Measurements from ENCODE around the gene PLA2G5. TPM values are rescaled to one million over a fixed set of nuclear protein-coding genes. Genes with fewer than 3 reads are reported as not detected.

PLA2G5 gene
- total and polyA plus RNA-seq, 2 of the 8 experiments (the other 6 are each of a cell fraction or from before 2014, with no cell fraction given), result 0.05 TPM; not detected in 1

GRCh38 chr1:20112279-20113000 is 42.4 kb downstream of the PLA2G5 start:
- Histone ChIP-seq H2AK5ac (ENCODE audit: low read depth, low read length) (no peak overlapping the region), H3K36me3 (ENCODE audit: control insufficient read depth in 2 of 4, insufficient read depth in 4 of 4, low read length in 3 of 4) (no peaks in the 10 kb centered on the region), H3K23me2 (ENCODE audit: low read depth, low read length) (no peaks in the 10 kb centered on the region), H2BK5ac (ENCODE audit: low read depth, low read length) (no peak overlapping the region), H3K4me3 (ENCODE audit: extremely low read depth in 1 of 4, insufficient read depth in 2 of 4, low read depth in 3 of 4, low read length in 4 of 4) (no peak overlapping the region), H4K5ac (ENCODE audit: insufficient read length, low read depth, low read length) (no peak overlapping the region), H3K27me3 (replicated peaks in 1 of 4; ENCODE audit: control insufficient read depth in 3 of 4, extremely low read depth in 1 of 4, insufficient read depth in 3 of 4, low read length in 3 of 4) (no peaks in the 10 kb centered on the region), H3K14ac (ENCODE audit: insufficient read length) (no peak overlapping the region), H3K4me1 (replicated peaks in 1 of 4; ENCODE audit: control insufficient read depth in 3 of 4, insufficient read depth in 4 of 4, low read length in 3 of 4) (peaks cover 2 to 5% (median 3%) of the 10 kb centered on the region in 4 experiments; a peak in 4 of 7 replicates), H3K79me2 (ENCODE audit: control insufficient read depth in 1 of 2, insufficient read depth in 2 of 2, low read length in 2 of 2) (no peaks in the 10 kb centered on the region), H3K56ac (replicated peaks; ENCODE audit: insufficient read length, low read depth, low read length) (no peak overlapping the region), H2BK12ac (ENCODE audit: low read depth, low read length) (no peak overlapping the region), H3K79me1 (ENCODE audit: low read depth, low read length) (no peaks in the 10 kb centered on the region), H2AFZ (ENCODE audit: low read length) (no peak overlapping the region), H4K20me1 (replicated peaks in 1 of 2; ENCODE audit: control insufficient read depth in 1 of 2, insufficient read depth in 2 of 2, low read length in 2 of 2) (no peaks in the 10 kb centered on the region), H4K8ac (ENCODE audit: extremely low read depth, insufficient read depth, low read length) (no peak overlapping the region; the same call in 1 of the 2 replicates), H3K9me3 (ENCODE audit: insufficient read depth in 2 of 2, low read depth in 1 of 2, low read length in 1 of 2) (no peaks in the 10 kb centered on the region; a peak in 1 of 4 replicates), H2BK120ac (replicated peaks; ENCODE audit: low read depth, low read length) (no peak overlapping the region), H4K91ac (replicated peaks; ENCODE audit: insufficient read length, low read length) (no peak overlapping the region), H3K23ac (ENCODE audit: insufficient read length) (no peak overlapping the region), H3K4me2 (ENCODE audit: insufficient read depth in 1 of 2, low read depth in 2 of 2, low read length in 2 of 2) (no peak overlapping the region), H2BK20ac (ENCODE audit: low read length) (no peak overlapping the region), H3K27ac (ENCODE audit: low read depth, low read length) (no peak overlapping the region), H3K18ac (ENCODE audit: extremely low read depth, low read length) (no peak overlapping the region), H2BK15ac (ENCODE audit: low read length) (no peak overlapping the region), H3K4ac (replicated peaks; ENCODE audit: insufficient read length, low read depth, low read length) (no peak overlapping the region), H3K9ac (replicated peaks in 1 of 4; ENCODE audit: extremely low read depth in 1 of 4, low read depth in 3 of 4, low read length in 3 of 4) (no peak overlapping the region)
- POLR2A ChIA-PET (ENCODE audit: partially characterized antibody), result interaction anchor here (0.6 kb wide), 1 partner anchor 25 kb away, joined by 3 read pairs; no protein-coding TSS in a partner anchor
- FAIRE-seq (no peak), DNase-seq (ENCODE audit: low read depth in 1 of 2, low spot score in 2 of 2) (no peak)
- no peak for TF ChIP-seq E2F6 (IDR thresholded peaks at IDR 0.05)
- TF ChIP-seq SIRT6 (IDR thresholded peaks at IDR 0.05; ENCODE audit: low read length), result no peak
- no peak for TF ChIP-seq USF2 (IDR thresholded peaks at IDR 0.05; ENCODE audit: low read length)
- no peak for TF ChIP-seq GTF2F1 (IDR thresholded peaks at IDR 0.05; ENCODE audit: borderline replicate concordance, low read depth, low read length)
- no peak for TF ChIP-seq POU5F1 (IDR thresholded peaks at IDR 0.05; ENCODE audit: low read depth, low read length)
- TF ChIP-seq KDM4A (IDR thresholded peaks at IDR 0.05; ENCODE audit: low read depth, low read length, severe bottlenecking), result no peak
- TF ChIP-seq CBX5 (IDR thresholded peaks at IDR 0.05; ENCODE audit: low read depth, low read length), result no peak
- TF ChIP-seq RNF2 (IDR thresholded peaks at IDR 0.05; ENCODE audit: borderline replicate concordance, low read depth, low read length, missing control alignments, poor library complexity, severe bottlenecking), result no peak
- no peak for TF ChIP-seq RAD21 (IDR thresholded peaks at IDR 0.05 in 1 of 2, conservative IDR thresholded peaks at IDR 0.05 in 1 of 2; ENCODE audit: low read depth in 2 of 2, low read length in 2 of 2)
- no peak for TF ChIP-seq CREB1 (IDR thresholded peaks at IDR 0.05)
- CTCF ChIA-PET (ENCODE audit: partially characterized antibody), result interaction anchor here (0.6 to 4.2 kb wide), 4 partner anchors 11 to 181 kb away, joined by 4 to 22 read pairs (median 10); no protein-coding TSS in a partner anchor
- WGBS, 2 experiments (ENCODE audit: extremely low coverage in 1 of 2, insufficient coverage in 1 of 2, insufficient read length in 1 of 2, insufficient replicate concordance in 2 of 2, low coverage in 1 of 2, low lambda C conversion rate in 2 of 2, missing lambda C conversion rate in 1 of 2), result 94% methylated on average over 2 of the region's 3 CpGs; no CpG with 5 or more reads in 1 of the 2 experiments
